OCI-LY7 (cell line): ENCODE data around the gene USP24.

Source experiments
- EZH2phosphoT487 ChIP-seq: fragments of 200-600 bp; sonication (generic); IDR thresholded peaks from 2 replicates; pipeline ENCODE4 v1.6.1; 2018; ENCODE audit warnings: low read depth, borderline replicate concordance, mild to moderate bottlenecking, mixed run types, antibody characterized with exemption, low read length, moderate library complexity, mixed read lengths
- TF ChIP-seq, protein P1 (sequence below): fragments of 200-600 bp; sonication (generic); conservative IDR thresholded peaks from 2 replicates; pipeline ENCODE4 v1.5.1; 2014; ENCODE audit warnings: mild to moderate bottlenecking, antibody characterized with exemption, low read length, moderate library complexity, mixed read lengths

DNA sequence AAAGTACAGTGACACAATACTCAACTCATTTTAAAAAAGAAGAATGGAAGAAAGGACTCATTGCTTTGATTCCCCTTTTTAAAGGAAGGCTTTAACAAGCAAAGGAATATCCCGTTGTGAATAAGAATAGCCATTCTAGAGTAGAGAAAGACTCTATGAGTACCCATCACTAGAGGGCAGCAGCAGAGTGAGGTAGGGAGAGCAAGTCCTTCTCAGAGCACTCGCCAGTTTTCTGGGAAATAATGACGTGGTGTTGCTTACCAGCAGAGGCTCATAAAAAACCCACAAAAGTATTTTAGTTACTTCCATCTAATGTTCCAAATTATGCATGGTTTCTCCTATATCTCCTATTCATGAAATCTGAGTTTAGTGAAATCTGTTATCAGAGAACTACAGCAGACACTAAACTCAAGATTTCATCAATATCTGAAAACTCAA, 74.6 kb downstream of the USP24 start:
- TF ChIP-seq, protein P1, sequence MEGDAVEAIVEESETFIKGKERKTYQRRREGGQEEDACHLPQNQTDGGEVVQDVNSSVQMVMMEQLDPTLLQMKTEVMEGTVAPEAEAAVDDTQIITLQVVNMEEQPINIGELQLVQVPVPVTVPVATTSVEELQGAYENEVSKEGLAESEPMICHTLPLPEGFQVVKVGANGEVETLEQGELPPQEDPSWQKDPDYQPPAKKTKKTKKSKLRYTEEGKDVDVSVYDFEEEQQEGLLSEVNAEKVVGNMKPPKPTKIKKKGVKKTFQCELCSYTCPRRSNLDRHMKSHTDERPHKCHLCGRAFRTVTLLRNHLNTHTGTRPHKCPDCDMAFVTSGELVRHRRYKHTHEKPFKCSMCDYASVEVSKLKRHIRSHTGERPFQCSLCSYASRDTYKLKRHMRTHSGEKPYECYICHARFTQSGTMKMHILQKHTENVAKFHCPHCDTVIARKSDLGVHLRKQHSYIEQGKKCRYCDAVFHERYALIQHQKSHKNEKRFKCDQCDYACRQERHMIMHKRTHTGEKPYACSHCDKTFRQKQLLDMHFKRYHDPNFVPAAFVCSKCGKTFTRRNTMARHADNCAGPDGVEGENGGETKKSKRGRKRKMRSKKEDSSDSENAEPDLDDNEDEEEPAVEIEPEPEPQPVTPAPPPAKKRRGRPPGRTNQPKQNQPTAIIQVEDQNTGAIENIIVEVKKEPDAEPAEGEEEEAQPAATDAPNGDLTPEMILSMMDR, result peak; percentile 96
- no peak for TF ChIP-seq EZH2phosphoT487
